HEK293 (cell line): Measurements from ENCODE around the gene SF1.

Experiments used
- EGR2 ChIP-seq: fragments of 450-650 bp; formaldehyde crosslinking; IDR thresholded peaks from 2 replicates; pipeline ENCODE4 v1.5.1; 2016; ENCODE audit warnings: low read depth, missing biosample characterization, missing genetic modification characterization
- FEZF1 ChIP-seq: fragments of 450-650 bp; formaldehyde crosslinking; IDR thresholded peaks from 2 replicates; pipeline ENCODE4 v1.5.1; 2016; ENCODE audit warnings: missing biosample characterization, missing genetic modification characterization
- IKZF3 ChIP-seq: fragments of 450-650 bp; IDR thresholded peaks from 2 replicates; pipeline ENCODE4 v1.5.0; 2018; ENCODE audit warnings: missing biosample characterization, mild to moderate bottlenecking, missing genetic modification characterization, moderate library complexity
- KLF1 ChIP-seq: fragments of 450-650 bp; formaldehyde crosslinking; IDR thresholded peaks from 2 replicates; pipeline ENCODE4 v1.5.1; 2016; ENCODE audit warnings: missing biosample characterization, missing genetic modification characterization
- KLF7 ChIP-seq: fragments of 450-650 bp; formaldehyde crosslinking; IDR thresholded peaks from 2 replicates; pipeline ENCODE4 v1.5.1; 2016; ENCODE audit warnings: missing biosample characterization, missing genetic modification characterization, borderline replicate concordance
- OVOL3 ChIP-seq: fragments of 450-650 bp; formaldehyde crosslinking; IDR thresholded peaks from 2 replicates; pipeline ENCODE4 v1.5.1; 2016; ENCODE audit warnings: missing biosample characterization, missing genetic modification characterization
- PRDM1 ChIP-seq: fragments of 450-650 bp; formaldehyde crosslinking; IDR thresholded peaks from 2 replicates; pipeline ENCODE4; 2016; ENCODE audit warnings: missing biosample characterization, missing genetic modification characterization
- SCRT1 ChIP-seq: fragments of 450-650 bp; formaldehyde crosslinking; IDR thresholded peaks from 2 replicates; pipeline ENCODE4 v1.5.1; 2016; ENCODE audit warnings: missing biosample characterization, missing genetic modification characterization, borderline replicate concordance
- SP2 ChIP-seq: fragments of 450-650 bp; formaldehyde crosslinking; IDR thresholded peaks from 2 replicates; pipeline ENCODE4 v1.5.1; 2016; ENCODE audit warnings: missing biosample characterization, missing genetic modification characterization
- ZEB2 ChIP-seq: fragments of 450-650 bp; formaldehyde crosslinking; IDR thresholded peaks from 2 replicates; pipeline ENCODE4 v1.5.1; 2016; ENCODE audit warnings: missing biosample characterization, missing genetic modification characterization
- ZNF114 ChIP-seq: fragments of 450-650 bp; formaldehyde crosslinking; IDR thresholded peaks from 2 replicates; pipeline ENCODE4 v1.5.0; 2017; ENCODE audit warnings: missing biosample characterization, missing genetic modification characterization
- ZNF138 ChIP-seq: fragments of 450-650 bp; formaldehyde crosslinking; IDR thresholded peaks from 2 replicates; pipeline ENCODE4 v1.5.1; 2016; ENCODE audit warnings: missing biosample characterization, missing genetic modification characterization, borderline replicate concordance
- ZNF157 ChIP-seq: fragments of 450-650 bp; formaldehyde crosslinking; IDR thresholded peaks from 2 replicates; pipeline ENCODE4 v1.5.1; 2016; ENCODE audit warnings: missing biosample characterization, missing genetic modification characterization
- ZNF174 ChIP-seq: fragments of 450-650 bp; formaldehyde crosslinking; IDR thresholded peaks from 2 replicates; pipeline ENCODE4 v1.5.0; 2017; ENCODE audit warnings: missing biosample characterization, mild to moderate bottlenecking, missing genetic modification characterization
- ZNF175 ChIP-seq: fragments of 450-650 bp; formaldehyde crosslinking; IDR thresholded peaks from 2 replicates; pipeline ENCODE4 v1.5.1; 2016; ENCODE audit warnings: missing biosample characterization, missing genetic modification characterization
- ZNF2 ChIP-seq: fragments of 450-650 bp; formaldehyde crosslinking; IDR thresholded peaks from 2 replicates; pipeline ENCODE4 v1.5.1; 2016; ENCODE audit warnings: missing biosample characterization, missing genetic modification characterization
- ZNF202 ChIP-seq: fragments of 450-650 bp; formaldehyde crosslinking; IDR thresholded peaks from 2 replicates; pipeline ENCODE4 v1.5.1; 2016; ENCODE audit warnings: missing biosample characterization, missing genetic modification characterization, borderline replicate concordance
- ZNF211 ChIP-seq: fragments of 450-650 bp; formaldehyde crosslinking; IDR thresholded peaks from 2 replicates; pipeline ENCODE4 v1.5.1; 2016; ENCODE audit warnings: low read depth, missing biosample characterization, missing genetic modification characterization
- ZNF223 ChIP-seq: fragments of 450-650 bp; formaldehyde crosslinking; IDR thresholded peaks from 2 replicates; pipeline ENCODE4 v1.5.1; 2016; ENCODE audit warnings: missing biosample characterization, missing genetic modification characterization
- ZNF24 ChIP-seq: fragments of 450-650 bp; formaldehyde crosslinking; IDR thresholded peaks from 2 replicates; pipeline ENCODE4 v1.5.1; 2016; ENCODE audit warnings: missing biosample characterization, missing genetic modification characterization
- ZNF248 ChIP-seq: fragments of 450-650 bp; formaldehyde crosslinking; IDR thresholded peaks from 2 replicates; pipeline ENCODE4 v1.5.1; 2017; ENCODE audit warnings: missing biosample characterization, missing genetic modification characterization
- ZNF266 ChIP-seq: fragments of 450-650 bp; formaldehyde crosslinking; IDR thresholded peaks from 2 replicates; pipeline ENCODE4 v1.5.1; 2016; ENCODE audit warnings: missing biosample characterization, missing genetic modification characterization, low read depth
- ZNF274 ChIP-seq, 2 experiments: fragments of 200-500 bp in 1 of 2; fragments of 450-650 bp in 1 of 2; sonication (Bioruptor generic) in 1 of 2; formaldehyde crosslinking in 1 of 2; IDR thresholded peaks; 2 replicates each; pipeline versions ENCODE4 v1.5.1 to v1.6.1; 2014 to 2016; ENCODE audit warnings: borderline replicate concordance in 1 of 2, inconsistent platforms in 1 of 2, low read length in 1 of 2, missing biosample characterization in 1 of 2, missing genetic modification characterization in 1 of 2
- ZNF366 ChIP-seq: fragments of 450-650 bp; formaldehyde crosslinking; conservative IDR thresholded peaks from 2 replicates; pipeline ENCODE4 v1.5.1; 2016; ENCODE audit warnings: missing biosample characterization, missing genetic modification characterization
- ZNF37A ChIP-seq: fragments of 450-650 bp; IDR thresholded peaks from 2 replicates; pipeline ENCODE4 v1.5.1; 2018; ENCODE audit warnings: missing biosample characterization, missing genetic modification characterization
- ZNF391 ChIP-seq: fragments of 450-650 bp; formaldehyde crosslinking; IDR thresholded peaks from 2 replicates; pipeline ENCODE4 v1.5.1; 2016; ENCODE audit warnings: low read depth, missing biosample characterization, missing genetic modification characterization, borderline replicate concordance
- ZNF426 ChIP-seq: fragments of 450-650 bp; formaldehyde crosslinking; IDR thresholded peaks from 2 replicates; pipeline ENCODE4 v1.5.1; 2017; ENCODE audit warnings: missing biosample characterization, missing genetic modification characterization, mild to moderate bottlenecking, inconsistent platforms, moderate library complexity
- ZNF521 ChIP-seq: fragments of 450-650 bp; formaldehyde crosslinking; IDR thresholded peaks from 2 replicates; pipeline ENCODE4 v1.5.1; 2017; ENCODE audit warnings: missing biosample characterization, mild to moderate bottlenecking, missing genetic modification characterization
- ZNF548 ChIP-seq: fragments of 450-650 bp; formaldehyde crosslinking; IDR thresholded peaks from 2 replicates; pipeline ENCODE4 v1.5.1; 2016; ENCODE audit warnings: missing biosample characterization, missing genetic modification characterization
- ZNF558 ChIP-seq: fragments of 450-650 bp; formaldehyde crosslinking; IDR thresholded peaks from 2 replicates; pipeline ENCODE4 v1.5.1; 2016; ENCODE audit warnings: missing biosample characterization, missing genetic modification characterization
- ZNF560 ChIP-seq: fragments of 450-650 bp; formaldehyde crosslinking; IDR thresholded peaks from 2 replicates; pipeline ENCODE4 v1.5.1; 2017; ENCODE audit warnings: missing biosample characterization, missing genetic modification characterization, borderline replicate concordance
- ZNF596 ChIP-seq: fragments of 450-650 bp; IDR thresholded peaks from 2 replicates; pipeline ENCODE4 v1.5.0; 2018; ENCODE audit warnings: missing biosample characterization, mild to moderate bottlenecking, missing genetic modification characterization, moderate library complexity
- ZNF658 ChIP-seq: fragments of 450-650 bp; formaldehyde crosslinking; IDR thresholded peaks from 2 replicates; pipeline ENCODE4; 2016; ENCODE audit warnings: missing biosample characterization, missing genetic modification characterization
- ZNF707 ChIP-seq: fragments of 450-650 bp; formaldehyde crosslinking; IDR thresholded peaks from 2 replicates; pipeline ENCODE4 v1.5.1; 2016; ENCODE audit warnings: missing biosample characterization, missing genetic modification characterization
- ZNF76 ChIP-seq: fragments of 450-650 bp; formaldehyde crosslinking; IDR thresholded peaks from 2 replicates; pipeline ENCODE4; 2016; ENCODE audit warnings: low read depth, missing biosample characterization, missing genetic modification characterization, borderline replicate concordance
- ZNF791 ChIP-seq: fragments of 450-650 bp; formaldehyde crosslinking; IDR thresholded peaks from 2 replicates; pipeline ENCODE4 v1.5.1; 2016; ENCODE audit warnings: missing biosample characterization, missing genetic modification characterization
- TF ChIP-seq, protein P1 (sequence below): sonication (generic); formaldehyde crosslinking; IDR thresholded peaks from 2 replicates; pipeline ENCODE4 v1.8.1; 2022; ENCODE audit warnings: mild to moderate bottlenecking, moderate library complexity, missing genetic modification reagents
- TF ChIP-seq, protein P2 (sequence below): fragments of 450-650 bp; formaldehyde crosslinking; IDR thresholded peaks from 2 replicates; pipeline ENCODE4 v1.5.1; 2016; ENCODE audit warnings: missing biosample characterization, missing genetic modification characterization

Gene SF1

DNA sequence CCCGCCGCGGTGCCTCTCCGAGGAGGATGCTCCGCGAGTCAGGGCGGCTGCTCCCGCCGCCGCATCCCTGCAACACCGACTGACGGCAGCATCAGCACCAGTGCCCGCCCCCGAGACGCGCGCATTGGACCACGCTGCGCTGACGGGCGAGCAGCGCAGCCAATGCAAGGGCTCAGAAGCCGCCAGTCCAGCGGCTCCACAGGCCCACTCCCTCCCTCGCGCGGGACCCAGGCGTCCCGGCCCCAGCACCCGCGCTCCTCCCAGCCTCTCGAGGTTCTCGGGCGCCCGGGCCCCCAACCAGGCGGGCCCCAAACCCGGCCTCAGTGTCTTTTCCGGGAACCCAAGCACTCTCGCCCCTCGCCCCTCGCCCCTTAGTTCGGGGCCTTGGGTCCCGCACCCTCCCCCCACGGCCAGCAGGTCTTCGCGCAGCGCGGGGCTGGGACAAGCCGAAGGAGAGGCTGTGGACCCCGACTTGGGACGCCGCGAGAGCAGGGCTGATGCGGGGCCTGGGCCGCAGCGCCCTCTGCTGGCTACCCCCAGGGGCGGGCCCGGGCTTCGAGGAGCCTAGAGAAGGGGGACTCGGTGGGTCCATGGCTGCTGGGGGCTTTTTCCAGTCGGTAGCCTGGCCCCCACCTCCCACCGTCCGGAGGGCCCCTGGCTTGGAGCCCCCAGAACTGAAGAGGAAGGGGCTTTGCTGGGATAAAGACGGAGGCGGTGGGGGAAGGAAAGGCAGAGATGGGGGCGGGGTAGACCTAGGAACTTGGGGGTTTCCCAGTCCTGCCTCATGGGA lies 55.0 kb downstream of the SF1 start, which contains the start of gene NRXN2 (continued):
- no peak for TF ChIP-seq ZNF76
- TF ChIP-seq SP2 (tag by site-specific recombination): peak; percentile 82
- TF ChIP-seq ZNF211 (tag by site-specific recombination): no peak
- no peak for TF ChIP-seq ZNF202 (tag by site-specific recombination)
- no peak for TF ChIP-seq ZNF366 (tag by site-specific recombination)
- TF ChIP-seq ZNF157 (tag by site-specific recombination): no peak
- no peak for TF ChIP-seq FEZF1 (tag by site-specific recombination)
- no peak for TF ChIP-seq ZNF521
- peak; percentile 50; the same call in 1 of the 2 replicates for TF ChIP-seq ZNF24 (tag by site-specific recombination)
- no peak for TF ChIP-seq IKZF3 (tag by site-specific recombination)
- TF ChIP-seq ZNF266 (tag by site-specific recombination): no peak
- TF ChIP-seq OVOL3 (tag by site-specific recombination): no peak
- TF ChIP-seq ZNF558 (tag by site-specific recombination): no peak
- TF ChIP-seq ZNF548 (tag by site-specific recombination): no peak
- no peak for TF ChIP-seq ZNF138 (tag by site-specific recombination)
- TF ChIP-seq ZNF426 (tag by site-specific recombination): no peak
- TF ChIP-seq ZNF223 (tag by site-specific recombination): 0 out of 2 replicates have a peak, but pooled peaks have one; percentile 9
- TF ChIP-seq KLF1: peak; percentile 44
- no peak for TF ChIP-seq ZNF114 (tag by site-specific recombination)
- TF ChIP-seq, protein P1, sequence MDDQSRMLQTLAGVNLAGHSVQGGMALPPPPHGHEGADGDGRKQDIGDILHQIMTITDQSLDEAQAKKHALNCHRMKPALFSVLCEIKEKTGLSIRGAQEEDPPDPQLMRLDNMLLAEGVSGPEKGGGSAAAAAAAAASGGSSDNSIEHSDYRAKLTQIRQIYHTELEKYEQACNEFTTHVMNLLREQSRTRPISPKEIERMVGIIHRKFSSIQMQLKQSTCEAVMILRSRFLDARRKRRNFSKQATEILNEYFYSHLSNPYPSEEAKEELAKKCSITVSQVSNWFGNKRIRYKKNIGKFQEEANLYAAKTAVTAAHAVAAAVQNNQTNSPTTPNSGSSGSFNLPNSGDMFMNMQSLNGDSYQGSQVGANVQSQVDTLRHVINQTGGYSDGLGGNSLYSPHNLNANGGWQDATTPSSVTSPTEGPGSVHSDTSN: peak; percentile 96
- TF ChIP-seq PRDM1 (tag by site-specific recombination): no peak
- TF ChIP-seq ZEB2 (tag by site-specific recombination): 0 out of 2 replicates have a peak, but pooled peaks have one; percentile 51
- TF ChIP-seq, protein P2, sequence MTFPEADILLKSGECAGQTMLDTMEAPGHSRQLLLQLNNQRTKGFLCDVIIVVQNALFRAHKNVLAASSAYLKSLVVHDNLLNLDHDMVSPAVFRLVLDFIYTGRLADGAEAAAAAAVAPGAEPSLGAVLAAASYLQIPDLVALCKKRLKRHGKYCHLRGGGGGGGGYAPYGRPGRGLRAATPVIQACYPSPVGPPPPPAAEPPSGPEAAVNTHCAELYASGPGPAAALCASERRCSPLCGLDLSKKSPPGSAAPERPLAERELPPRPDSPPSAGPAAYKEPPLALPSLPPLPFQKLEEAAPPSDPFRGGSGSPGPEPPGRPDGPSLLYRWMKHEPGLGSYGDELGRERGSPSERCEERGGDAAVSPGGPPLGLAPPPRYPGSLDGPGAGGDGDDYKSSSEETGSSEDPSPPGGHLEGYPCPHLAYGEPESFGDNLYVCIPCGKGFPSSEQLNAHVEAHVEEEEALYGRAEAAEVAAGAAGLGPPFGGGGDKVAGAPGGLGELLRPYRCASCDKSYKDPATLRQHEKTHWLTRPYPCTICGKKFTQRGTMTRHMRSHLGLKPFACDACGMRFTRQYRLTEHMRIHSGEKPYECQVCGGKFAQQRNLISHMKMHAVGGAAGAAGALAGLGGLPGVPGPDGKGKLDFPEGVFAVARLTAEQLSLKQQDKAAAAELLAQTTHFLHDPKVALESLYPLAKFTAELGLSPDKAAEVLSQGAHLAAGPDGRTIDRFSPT (tag by site-specific recombination): no peak
- peak; percentile 36; the same call in 1 of the 2 replicates for TF ChIP-seq ZNF391 (tag by site-specific recombination)
- TF ChIP-seq SCRT1: no peak
- TF ChIP-seq ZNF248 (tag by site-specific recombination): no peak
- TF ChIP-seq ZNF791 (tag by site-specific recombination): no peak
- no peak for TF ChIP-seq ZNF707 (tag by site-specific recombination)
- no peak for TF ChIP-seq ZNF274 (IDR thresholded peaks at IDR 0.05; ENCODE audit: low read length)
- TF ChIP-seq ZNF274 (tag by site-specific recombination; IDR thresholded peaks at IDR 0.05; ENCODE audit: borderline replicate concordance): no peak
- TF ChIP-seq ZNF174: no peak
- TF ChIP-seq ZNF37A (tag by site-specific recombination): no peak
- TF ChIP-seq ZNF658 (tag by site-specific recombination): no peak
- TF ChIP-seq EGR2 (tag by site-specific recombination): no peak
- TF ChIP-seq ZNF596 (tag by site-specific recombination): no peak
- peak; percentile 99 for TF ChIP-seq ZNF2
- TF ChIP-seq ZNF560 (tag by site-specific recombination): no peak
- no peak for TF ChIP-seq KLF7
- no peak for TF ChIP-seq ZNF175
